A673 (cell line): ENCODE data around the gene RD3L.
"Not testable (repeated sequence)": the region's sequence is repeated elsewhere in the genome, so short reads cannot be mapped to it uniquely, and the experiment has no call there.

Experiments used
- EZH2 ChIP-seq: fragments of 200-600 bp; sonication (generic); IDR thresholded peaks from 2 replicates; pipeline ENCODE4 v1.6.1; 2017; ENCODE audit warnings: borderline replicate concordance, low read depth, mild to moderate bottlenecking, mixed read lengths, antibody characterized with exemption, low read length; ENCODE audit not compliant: poor library complexity, severe bottlenecking
- TF ChIP-seq, protein P1 (sequence below): fragments of 300-800, 200-600 bp; sonication (generic); conservative IDR thresholded peaks from 2 replicates; pipeline ENCODE4 v1.5.1; 2017; ENCODE audit warnings: low read depth, mild to moderate bottlenecking, antibody characterized with exemption, low read length, moderate library complexity, mixed read lengths

DNA sequence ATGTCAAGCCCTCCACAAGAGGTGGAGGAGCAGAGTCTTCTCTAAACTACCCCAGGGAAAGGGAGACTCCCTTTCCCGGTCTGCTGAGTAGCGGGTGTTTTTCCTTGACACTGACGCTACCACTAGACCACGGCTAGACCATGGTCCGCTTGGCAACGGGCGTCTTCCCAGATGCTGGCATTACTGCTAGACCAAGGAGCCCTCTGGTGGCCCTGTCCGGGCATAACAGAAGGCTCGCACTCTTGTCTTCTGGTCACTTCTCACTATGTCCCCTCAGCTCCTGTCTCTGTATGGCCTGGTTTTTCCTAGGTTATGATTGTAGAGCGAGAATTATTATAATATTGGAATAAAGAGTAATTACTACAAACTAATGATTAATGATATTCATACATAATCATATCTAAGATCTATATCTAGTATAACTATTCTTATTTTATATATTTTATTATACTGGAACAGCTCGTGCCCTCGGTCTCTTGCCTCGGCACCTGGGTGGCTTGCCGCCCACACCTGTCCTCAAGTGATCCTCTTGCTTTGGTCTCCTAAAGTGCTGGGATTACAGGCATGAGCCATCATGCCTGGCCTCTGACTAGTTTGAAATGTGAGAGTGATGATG, 38.4 kb upstream of the RD3L start:
- TF ChIP-seq EZH2 = not testable (repeated sequence)
- TF ChIP-seq, protein P1, sequence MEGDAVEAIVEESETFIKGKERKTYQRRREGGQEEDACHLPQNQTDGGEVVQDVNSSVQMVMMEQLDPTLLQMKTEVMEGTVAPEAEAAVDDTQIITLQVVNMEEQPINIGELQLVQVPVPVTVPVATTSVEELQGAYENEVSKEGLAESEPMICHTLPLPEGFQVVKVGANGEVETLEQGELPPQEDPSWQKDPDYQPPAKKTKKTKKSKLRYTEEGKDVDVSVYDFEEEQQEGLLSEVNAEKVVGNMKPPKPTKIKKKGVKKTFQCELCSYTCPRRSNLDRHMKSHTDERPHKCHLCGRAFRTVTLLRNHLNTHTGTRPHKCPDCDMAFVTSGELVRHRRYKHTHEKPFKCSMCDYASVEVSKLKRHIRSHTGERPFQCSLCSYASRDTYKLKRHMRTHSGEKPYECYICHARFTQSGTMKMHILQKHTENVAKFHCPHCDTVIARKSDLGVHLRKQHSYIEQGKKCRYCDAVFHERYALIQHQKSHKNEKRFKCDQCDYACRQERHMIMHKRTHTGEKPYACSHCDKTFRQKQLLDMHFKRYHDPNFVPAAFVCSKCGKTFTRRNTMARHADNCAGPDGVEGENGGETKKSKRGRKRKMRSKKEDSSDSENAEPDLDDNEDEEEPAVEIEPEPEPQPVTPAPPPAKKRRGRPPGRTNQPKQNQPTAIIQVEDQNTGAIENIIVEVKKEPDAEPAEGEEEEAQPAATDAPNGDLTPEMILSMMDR = peak; percentile 48
